ENCODE results near the gene MEI1. TPM values are rescaled to one million over a fixed set of nuclear protein-coding genes. Genes with fewer than 3 reads are reported as not detected.

Gene MEI1
- total RNA-seq, 1 donor from 2014 or later: 2.3 TPM

DNA sequence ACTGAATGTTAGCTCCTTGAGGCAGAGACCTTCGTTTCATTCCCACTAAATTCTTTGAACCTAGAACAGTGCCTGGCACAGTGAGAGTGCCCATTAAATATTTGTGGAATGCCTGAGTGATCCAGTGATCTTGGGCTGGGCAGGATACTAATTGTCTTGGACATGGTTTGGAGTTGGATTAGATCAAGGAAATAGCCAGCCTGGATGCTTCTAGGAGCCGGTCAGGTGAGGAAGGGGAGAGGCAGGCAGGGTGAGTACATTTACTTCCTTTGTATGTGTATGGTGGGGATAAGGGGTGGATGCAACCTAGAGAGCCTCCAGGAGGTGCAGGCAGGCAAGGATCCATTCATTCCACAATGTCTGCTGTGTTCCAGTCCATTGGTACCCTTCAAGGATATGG, 137.2 kb downstream of the MEI1 start:
- DNase-seq: no peak
- no peak overlapping the region for H3K27ac ChIP-seq
- TF ChIP-seq, protein P1, sequence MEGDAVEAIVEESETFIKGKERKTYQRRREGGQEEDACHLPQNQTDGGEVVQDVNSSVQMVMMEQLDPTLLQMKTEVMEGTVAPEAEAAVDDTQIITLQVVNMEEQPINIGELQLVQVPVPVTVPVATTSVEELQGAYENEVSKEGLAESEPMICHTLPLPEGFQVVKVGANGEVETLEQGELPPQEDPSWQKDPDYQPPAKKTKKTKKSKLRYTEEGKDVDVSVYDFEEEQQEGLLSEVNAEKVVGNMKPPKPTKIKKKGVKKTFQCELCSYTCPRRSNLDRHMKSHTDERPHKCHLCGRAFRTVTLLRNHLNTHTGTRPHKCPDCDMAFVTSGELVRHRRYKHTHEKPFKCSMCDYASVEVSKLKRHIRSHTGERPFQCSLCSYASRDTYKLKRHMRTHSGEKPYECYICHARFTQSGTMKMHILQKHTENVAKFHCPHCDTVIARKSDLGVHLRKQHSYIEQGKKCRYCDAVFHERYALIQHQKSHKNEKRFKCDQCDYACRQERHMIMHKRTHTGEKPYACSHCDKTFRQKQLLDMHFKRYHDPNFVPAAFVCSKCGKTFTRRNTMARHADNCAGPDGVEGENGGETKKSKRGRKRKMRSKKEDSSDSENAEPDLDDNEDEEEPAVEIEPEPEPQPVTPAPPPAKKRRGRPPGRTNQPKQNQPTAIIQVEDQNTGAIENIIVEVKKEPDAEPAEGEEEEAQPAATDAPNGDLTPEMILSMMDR (IDR thresholded peaks at IDR 0.05): no peak
- peaks cover 24% of the 10 kb centered on the region for H3K4me1 ChIP-seq
- no peak overlapping the region for H3K4me3 ChIP-seq
- H3K9me3 ChIP-seq: no peaks in the 10 kb centered on the region
- peaks cover 12% of the 10 kb centered on the region for H3K36me3 ChIP-seq
- intact Hi-C loops (cut with DNase I): no loop called here
- no peak for ATAC-seq
- no peaks in the 10 kb centered on the region for H3K27me3 ChIP-seq

DNA sequence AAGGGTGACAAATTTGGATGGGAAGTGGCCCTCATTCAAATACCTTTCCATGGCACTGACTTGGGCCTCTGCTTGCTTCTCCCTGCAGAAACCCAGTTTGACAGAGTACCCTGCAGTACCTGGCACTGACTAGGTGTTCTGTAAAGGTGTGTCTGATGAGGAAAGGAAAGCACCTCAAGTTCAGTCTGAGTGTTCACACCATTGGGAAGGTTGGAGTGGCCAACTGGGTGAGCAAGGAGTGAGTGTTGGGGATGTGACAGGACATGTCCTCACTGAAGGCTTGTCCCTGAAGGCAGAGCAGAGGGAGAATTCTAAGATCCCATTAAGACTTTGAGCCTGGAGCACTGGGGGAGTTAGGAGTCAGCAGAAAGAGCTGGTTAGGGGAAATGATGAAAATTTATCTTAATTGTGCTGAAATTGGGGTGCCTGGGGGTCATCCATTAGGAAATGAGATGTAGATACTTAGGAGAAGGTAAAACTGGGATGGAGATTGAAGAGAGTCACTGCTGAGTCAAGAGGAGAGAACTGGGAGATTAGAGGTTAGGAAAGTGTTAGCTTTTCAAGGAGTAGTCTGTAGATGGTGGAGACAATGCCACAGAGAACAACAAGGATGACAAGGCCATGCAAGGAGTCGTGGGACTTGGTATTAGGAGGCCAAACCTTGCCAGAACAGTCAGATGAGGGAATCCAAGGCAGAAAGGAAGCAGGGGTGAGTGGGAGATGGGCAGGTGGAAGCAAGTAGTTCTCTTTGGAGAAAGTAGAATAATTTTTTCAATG, 139.7 kb downstream of the MEI1 start:
- H3K4me3 ChIP-seq: no peak overlapping the region
- H3K27ac ChIP-seq: no peak overlapping the region

DNA sequence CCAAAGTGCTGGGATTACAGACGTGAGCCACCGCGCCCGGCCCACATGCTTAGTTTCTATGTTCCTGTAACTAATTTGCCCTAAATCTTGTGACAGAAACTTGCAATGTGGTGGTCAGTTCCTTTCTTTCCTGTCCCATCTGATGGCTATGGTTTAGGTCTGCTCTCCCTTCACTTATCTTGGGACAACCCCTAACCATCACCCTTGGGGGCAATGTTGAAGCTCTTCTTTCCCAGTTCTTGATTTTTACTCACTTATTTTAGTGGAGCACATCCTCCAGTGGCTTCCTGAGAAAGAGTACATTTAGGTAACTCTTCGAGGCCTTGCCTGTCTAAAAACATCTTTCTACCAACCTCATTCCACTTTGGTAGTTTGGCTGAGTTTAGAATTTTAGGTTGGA, 140.9 kb downstream of the MEI1 start:
- H3K4me1 ChIP-seq: peaks cover 23% of the 10 kb centered on the region
- H3K27ac ChIP-seq: no peak overlapping the region
- TF ChIP-seq, protein P1 (IDR thresholded peaks at IDR 0.05): no peak

More for the DNA sequence above, 139.7 kb downstream of the MEI1 start:
- intact Hi-C loops (cut with DNase I): no loop called here
- TF ChIP-seq, protein P1 (IDR thresholded peaks at IDR 0.05): no peak
- Histone ChIP-seq H3K9me3 (no peaks in the 10 kb centered on the region), H3K4me1 (peaks cover 27% of the 10 kb centered on the region), H3K27me3 (no peaks in the 10 kb centered on the region), H3K36me3 (peaks cover 17% of the 10 kb centered on the region)
- ATAC-seq (no peak), DNase-seq (no peak)

DNA sequence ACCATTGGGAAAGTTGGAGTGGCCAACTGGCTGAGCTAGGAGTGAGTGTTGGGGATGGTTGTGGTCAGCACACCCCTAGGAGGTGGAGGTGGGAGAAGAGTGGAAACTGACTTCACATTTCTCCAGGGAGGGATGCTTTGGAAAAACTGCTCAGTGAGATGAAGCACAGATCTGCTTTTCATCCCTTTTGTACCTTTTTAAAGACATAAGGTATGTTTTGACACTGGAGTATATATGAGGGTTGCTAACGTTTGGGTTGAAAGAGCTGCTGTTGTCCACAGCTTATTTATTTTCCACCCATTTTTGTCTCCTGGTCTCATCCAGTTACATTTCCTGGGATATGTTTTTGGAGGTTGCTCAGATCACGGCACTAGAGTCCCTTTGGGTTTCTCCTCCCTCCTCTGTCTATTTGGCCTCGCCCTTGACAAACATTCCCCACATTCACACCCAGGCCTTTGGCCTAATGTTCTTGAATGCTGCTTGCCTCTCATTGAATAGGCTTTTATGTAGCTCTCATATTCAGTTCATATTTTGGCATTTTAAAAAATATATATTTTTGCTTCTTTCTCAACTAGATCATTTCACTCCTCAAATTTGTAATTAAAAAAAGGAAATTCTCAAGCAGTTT, 141.9 kb downstream of the MEI1 start:
- no peaks in the 10 kb centered on the region for H3K27me3 ChIP-seq
- H3K4me1 ChIP-seq: peaks cover 33% of the 10 kb centered on the region
- intact Hi-C loops (cut with DNase I): no loop called here
- no peaks in the 10 kb centered on the region for H3K9me3 ChIP-seq
- no peak overlapping the region for H3K4me3 ChIP-seq
- peak overlapping the region; percentile 43 for H3K27ac ChIP-seq
- peak; percentile 57 for ATAC-seq
- no peak for DNase-seq
- TF ChIP-seq, protein P1 (IDR thresholded peaks at IDR 0.05): no peak
- peaks cover 16% of the 10 kb centered on the region for H3K36me3 ChIP-seq

More for the DNA sequence above, 140.9 kb downstream of the MEI1 start:
- Histone ChIP-seq H3K9me3 (no peaks in the 10 kb centered on the region), H3K36me3 (peaks cover 17% of the 10 kb centered on the region), H3K4me3 (no peak overlapping the region), H3K27me3 (no peaks in the 10 kb centered on the region)
- no peak for DNase-seq
- ATAC-seq: no peak
- intact Hi-C loops (cut with DNase I): no loop called here

DNA sequence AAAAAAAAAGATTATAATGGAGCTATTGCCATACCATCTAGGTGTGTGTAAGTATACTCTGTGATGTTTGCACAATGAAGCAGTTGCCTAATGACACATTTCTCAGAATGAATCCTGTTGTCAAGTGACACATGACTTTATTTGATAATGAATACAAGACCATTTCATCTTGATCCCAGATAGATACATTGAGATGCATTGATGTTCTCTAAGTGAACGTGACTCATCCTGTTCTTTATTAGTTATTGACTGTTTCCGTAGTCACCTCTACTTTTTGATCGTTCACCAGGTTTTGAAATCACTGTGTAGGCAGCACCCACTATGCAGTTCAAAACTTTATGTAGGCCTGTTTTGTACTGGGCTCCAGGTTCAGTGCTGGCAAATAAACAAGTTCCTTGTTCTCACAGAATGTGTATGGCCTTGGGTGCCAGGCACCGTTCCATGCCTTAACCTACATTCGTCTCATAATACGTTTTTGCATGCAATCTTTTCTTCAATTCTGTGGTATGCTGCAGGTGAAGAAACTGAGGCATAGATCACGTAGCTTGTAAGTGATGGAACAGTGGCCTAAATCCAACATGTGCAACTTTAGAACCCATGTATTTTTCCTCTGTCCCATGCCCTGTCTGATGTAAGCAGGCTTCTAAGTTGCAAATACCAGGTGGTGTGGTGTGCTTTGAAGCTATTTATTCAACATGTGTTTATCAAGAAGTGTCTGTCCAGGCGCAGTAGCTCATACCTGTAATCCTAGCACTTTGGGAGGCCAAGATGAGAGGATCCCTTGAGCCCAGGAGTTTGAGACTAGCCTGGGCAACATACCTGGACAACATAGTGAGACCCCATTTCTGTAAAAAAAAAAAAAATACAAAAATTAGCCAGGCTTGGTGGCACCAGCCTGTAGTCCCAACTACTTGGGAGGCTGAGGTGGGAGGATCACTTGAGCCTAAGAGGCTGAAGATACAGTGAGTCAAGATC, 144.0 kb downstream of the MEI1 start:
- Histone ChIP-seq H3K27ac (no peak overlapping the region), H3K27me3 (no peaks in the 10 kb centered on the region), H3K4me3 (no peak overlapping the region), H3K36me3 (peaks cover 9% of the 10 kb centered on the region), H3K9me3 (no peaks in the 10 kb centered on the region), H3K4me1 (peaks cover 47% of the 10 kb centered on the region)
- intact Hi-C loops (cut with DNase I): no loop called here
- DNase-seq (no peak), ATAC-seq (no peak)
- TF ChIP-seq, protein P1 (IDR thresholded peaks at IDR 0.05): no peak

All from upper lobe of right lung (tissue), 1 donor.